ENCODE measurements around the gene SLCO1C1. TPM values are rescaled to one million over a fixed set of nuclear protein-coding genes. Genes with fewer than 3 reads are reported as not detected.
"Not testable (repeated sequence)": the region's sequence is repeated elsewhere in the genome, so short reads cannot be mapped to it uniquely, and the experiment has no call there.

The SLCO1C1 gene
- total and polyA plus RNA-seq, 2 experiments from 2014 or later: 0.30 TPM; not detected in 1

- Histone ChIP-seq H3K4me2 (no peak overlapping the region), H3K4me1 (ENCODE audit: insufficient read depth) (no peaks in the 10 kb centered on the region), H3K9me3 (ENCODE audit: low read depth) (no peaks in the 10 kb centered on the region), H4K20me1 (ENCODE audit: insufficient read depth, poor library complexity, severe bottlenecking) (no peaks in the 10 kb centered on the region), H2AFZ (no peak overlapping the region), H3K27ac (no peak overlapping the region), H3K27me3 (no peaks in the 10 kb centered on the region), H3K9me2 (replicated peaks; ENCODE audit: insufficient read depth) (no peaks in the 10 kb centered on the region), H3K79me2 (no peaks in the 10 kb centered on the region), H3K36me3 (replicated peaks; ENCODE audit: insufficient read depth, low read depth) (no peaks in the 10 kb centered on the region), H3K4me3 (no peak overlapping the region)
- WGBS (ENCODE audit: low lambda C conversion rate, missing lambda C conversion rate): 75% methylated on average over 4 of the region's 4 CpGs
- no peak for TF ChIP-seq EZH2 (IDR thresholded peaks at IDR 0.05; ENCODE audit: borderline replicate concordance)
- no peak for TF ChIP-seq CTCF (IDR thresholded peaks at IDR 0.05; ENCODE audit: poor library complexity)
- TF ChIP-seq EZH2phosphoT487 (IDR thresholded peaks at IDR 0.05; ENCODE audit: low read depth, severe bottlenecking, unreplicated experiment): no peak
- DNase-seq (ENCODE audit: low spot score): no peak
Measured at GRCh38 chr12:20751046-20751445, 55.9 kb downstream of the SLCO1C1 start.

GRCh38 chr12:20777420-20777819, 82.3 kb downstream of the SLCO1C1 start:
- DNase-seq (ENCODE audit: low spot score): no peak
- Histone ChIP-seq H3K9me3 (ENCODE audit: low read depth) (no peaks in the 10 kb centered on the region), H2AFZ (no peak overlapping the region), H3K4me3 (no peak overlapping the region), H3K36me3 (replicated peaks; ENCODE audit: insufficient read depth, low read depth) (no peaks in the 10 kb centered on the region), H3K79me2 (no peaks in the 10 kb centered on the region), H3K4me1 (ENCODE audit: insufficient read depth) (no peaks in the 10 kb centered on the region), H3K4me2 (no peak overlapping the region), H3K27ac (no peak overlapping the region), H3K9me2 (replicated peaks; ENCODE audit: insufficient read depth) (no peaks in the 10 kb centered on the region), H4K20me1 (ENCODE audit: insufficient read depth, poor library complexity, severe bottlenecking) (no peaks in the 10 kb centered on the region), H3K27me3 (no peaks in the 10 kb centered on the region)
- no peak for TF ChIP-seq EZH2 (IDR thresholded peaks at IDR 0.05; ENCODE audit: borderline replicate concordance)
- TF ChIP-seq EZH2phosphoT487 (IDR thresholded peaks at IDR 0.05; ENCODE audit: low read depth, severe bottlenecking, unreplicated experiment): no peak
- no peak for TF ChIP-seq CTCF (IDR thresholded peaks at IDR 0.05; ENCODE audit: poor library complexity)
- 97% methylated on average over 19 of the region's 20 CpGs for WGBS (ENCODE audit: low lambda C conversion rate, missing lambda C conversion rate)

GRCh38 chr12:20778969-20779368, 83.8 kb downstream of the SLCO1C1 start:
- no peak for DNase-seq (ENCODE audit: low spot score)
- no peak overlapping the region for H3K4me3 ChIP-seq
- no peaks in the 10 kb centered on the region for H3K9me2 ChIP-seq (replicated peaks; ENCODE audit: insufficient read depth)
- H3K27me3 ChIP-seq: no peaks in the 10 kb centered on the region
- no peaks in the 10 kb centered on the region for H3K79me2 ChIP-seq
- no peak for TF ChIP-seq CTCF (IDR thresholded peaks at IDR 0.05; ENCODE audit: poor library complexity)
- TF ChIP-seq EZH2phosphoT487 (IDR thresholded peaks at IDR 0.05; ENCODE audit: low read depth, severe bottlenecking, unreplicated experiment): no peak
- no peak for TF ChIP-seq EZH2 (IDR thresholded peaks at IDR 0.05; ENCODE audit: borderline replicate concordance)
- no peaks in the 10 kb centered on the region for H3K9me3 ChIP-seq (ENCODE audit: low read depth)
- no peak overlapping the region for H3K4me2 ChIP-seq
- no peak overlapping the region for H2AFZ ChIP-seq
- WGBS (ENCODE audit: low lambda C conversion rate, missing lambda C conversion rate): 89% methylated on average over 2 of the region's 2 CpGs
- no peaks in the 10 kb centered on the region for H4K20me1 ChIP-seq (ENCODE audit: insufficient read depth, poor library complexity, severe bottlenecking)
- no peaks in the 10 kb centered on the region for H3K36me3 ChIP-seq (replicated peaks; ENCODE audit: insufficient read depth, low read depth)
- no peaks in the 10 kb centered on the region for H3K4me1 ChIP-seq (ENCODE audit: insufficient read depth)
- no peak overlapping the region for H3K27ac ChIP-seq

- WGBS (ENCODE audit: low lambda C conversion rate, missing lambda C conversion rate): 91% methylated on average over 3 of the region's 3 CpGs
- H3K27ac ChIP-seq; H3K79me2 ChIP-seq; H4K20me1 ChIP-seq (ENCODE audit: insufficient read depth, poor library complexity, severe bottlenecking); H3K9me3 ChIP-seq (ENCODE audit: low read depth); H3K27me3 ChIP-seq; H3K9me2 ChIP-seq (replicated peaks; ENCODE audit: insufficient read depth); H3K4me2 ChIP-seq; H3K4me1 ChIP-seq (ENCODE audit: insufficient read depth); H2AFZ ChIP-seq; DNase-seq (ENCODE audit: low spot score); H3K4me3 ChIP-seq; H3K36me3 ChIP-seq (replicated peaks; ENCODE audit: insufficient read depth, low read depth): not testable (repeated sequence)
Measured at GRCh38 chr12:20779971-20780370, 84.8 kb downstream of the SLCO1C1 start.

- H3K27ac ChIP-seq; H3K4me3 ChIP-seq; H3K79me2 ChIP-seq; H3K9me2 ChIP-seq (replicated peaks; ENCODE audit: insufficient read depth); H3K9me3 ChIP-seq (ENCODE audit: low read depth); H3K36me3 ChIP-seq (replicated peaks; ENCODE audit: insufficient read depth, low read depth); H3K27me3 ChIP-seq; H2AFZ ChIP-seq; H3K4me1 ChIP-seq (ENCODE audit: insufficient read depth); DNase-seq (ENCODE audit: low spot score); H3K4me2 ChIP-seq; H4K20me1 ChIP-seq (ENCODE audit: insufficient read depth, poor library complexity, severe bottlenecking): not testable (repeated sequence)
- 97% methylated on average over 13 of the region's 13 CpGs for WGBS (ENCODE audit: low lambda C conversion rate, missing lambda C conversion rate)
Measured at GRCh38 chr12:20783796-20784357, 88.7 kb downstream of the SLCO1C1 start.
